ENCODE measurements around the gene GALK1.

GALK1 gene

GRCh38 chr17:75722542-75723095, 42.4 kb downstream of the GALK1 start:
- no peak for TF ChIP-seq JUND (IDR thresholded peaks at IDR 0.05; ENCODE audit: low read depth)
- in situ Hi-C loops (cut with HindIII; ENCODE audit: low pct_unique_long_range_greater_than_20kb, low sequenced_read_pairs), result no loop called here
- DNase-seq (ENCODE audit: low read depth in 1 of 2, low spot score in 1 of 2), result no peak

DNA sequence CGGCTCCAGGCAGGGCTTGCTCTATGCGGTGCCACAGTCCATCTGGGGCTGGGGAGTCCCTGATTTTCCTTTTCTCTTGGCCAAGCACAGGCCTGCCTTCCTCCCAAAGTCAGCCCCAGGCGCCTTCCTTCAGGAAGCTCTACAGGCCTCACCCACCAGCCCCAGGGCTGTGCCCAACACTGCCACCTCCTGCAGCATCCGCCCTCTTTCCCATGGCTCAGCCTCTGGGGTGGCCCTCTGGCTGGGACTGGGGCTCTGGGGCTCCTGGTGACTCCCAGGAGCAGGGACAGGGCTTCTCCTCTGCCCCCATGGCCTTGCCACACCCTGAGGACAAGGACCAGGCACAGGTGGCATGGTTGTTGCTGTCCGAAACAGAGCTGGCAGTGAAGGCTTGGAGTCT, 42.9 kb downstream of the GALK1 start:
- DNase-seq (ENCODE audit: low read depth in 1 of 2, low spot score in 1 of 2), result peak; percentile 46 to 52
- in situ Hi-C loops (cut with HindIII; ENCODE audit: low pct_unique_long_range_greater_than_20kb, low sequenced_read_pairs), result no loop called here
- no peak for TF ChIP-seq JUND (IDR thresholded peaks at IDR 0.05; ENCODE audit: low read depth)

- TF ChIP-seq JUND (IDR thresholded peaks at IDR 0.05; ENCODE audit: low read depth), result no peak
- in situ Hi-C loops (cut with HindIII; ENCODE audit: low pct_unique_long_range_greater_than_20kb, low sequenced_read_pairs), result no loop called here
- DNase-seq (ENCODE audit: low read depth in 1 of 2, low spot score in 1 of 2), result peak in 1 of 2 experiments; percentile 41
Measured at GRCh38 chr17:75721463-75722011, 43.5 kb downstream of the GALK1 start.

DNA sequence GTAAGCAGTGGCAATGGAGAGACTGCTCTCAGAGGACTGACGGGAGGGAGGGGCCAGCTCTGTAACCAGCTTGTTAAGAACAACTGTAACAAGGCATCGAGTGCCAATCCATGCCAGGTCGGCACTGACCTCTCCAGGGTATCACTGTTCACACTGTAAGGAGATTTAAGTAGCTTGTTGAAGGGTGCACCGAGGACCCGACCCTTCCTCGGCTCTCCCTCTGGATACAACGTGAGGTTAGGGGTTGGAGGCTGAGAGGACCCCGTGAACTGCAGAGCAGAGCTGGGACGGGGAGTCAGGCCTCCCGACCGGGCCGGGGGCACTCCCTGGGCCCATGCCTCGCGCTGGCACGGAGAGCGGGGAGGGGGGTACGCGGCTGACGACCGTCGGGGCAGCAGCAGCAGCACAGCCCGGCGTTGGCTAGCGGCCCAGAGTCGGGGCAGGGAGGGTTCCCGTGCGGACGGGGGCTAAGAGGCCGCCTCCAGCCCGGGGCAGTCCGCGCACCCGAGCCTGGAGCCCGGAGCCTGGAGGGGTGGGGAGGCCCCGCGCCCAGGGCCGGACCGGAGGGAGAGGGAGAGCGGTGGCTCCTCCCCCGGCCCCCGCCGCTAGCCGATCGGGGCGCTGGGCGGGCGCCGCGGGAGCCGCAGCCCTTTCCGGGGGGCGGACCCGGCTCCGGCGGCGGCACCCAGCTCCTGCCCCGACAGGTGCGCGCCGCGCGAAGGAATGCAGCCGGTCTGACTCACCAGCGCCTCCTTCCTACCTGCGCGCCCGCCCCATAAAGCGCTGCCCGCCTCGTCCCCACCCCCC, 44.1 kb downstream of the GALK1 start, which contains the start of gene ITGB4:
Gene ITGB4, plus strand, starts transcription at position 804 of the 807 bp plus-strand sequence. CDS start 3,245 bp downstream, outside the sequence.
- in situ Hi-C loops (cut with HindIII; ENCODE audit: low pct_unique_long_range_greater_than_20kb, low sequenced_read_pairs), result no loop called here
- peak; percentile 95 to 97 for DNase-seq (ENCODE audit: low read depth in 1 of 2, low spot score in 1 of 2)
- no peak for TF ChIP-seq JUND (IDR thresholded peaks at IDR 0.05; ENCODE audit: low read depth)

DNA sequence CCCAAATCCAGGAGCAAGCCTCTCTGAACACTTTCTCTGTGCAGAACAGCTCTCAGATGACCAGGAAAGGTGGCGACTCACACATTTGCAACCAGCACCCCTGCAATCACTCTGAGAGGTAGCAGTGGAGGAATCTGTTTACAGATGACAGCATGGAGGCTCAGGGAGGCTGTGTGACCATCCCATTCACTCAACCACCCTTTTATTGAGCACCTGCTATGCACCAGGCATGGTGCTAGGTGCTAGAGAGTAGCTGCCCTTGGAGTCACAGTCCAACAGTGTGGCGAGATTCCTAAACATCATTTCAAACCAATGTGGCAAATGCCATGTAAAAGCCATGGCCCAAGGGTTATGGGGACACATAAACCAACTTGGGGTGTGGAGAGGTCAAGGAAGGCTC, 45.3 kb downstream of the GALK1 start:
- TF ChIP-seq JUND (IDR thresholded peaks at IDR 0.05; ENCODE audit: low read depth), result no peak
- no peak for DNase-seq (ENCODE audit: low read depth in 1 of 2, low spot score in 1 of 2)
- in situ Hi-C loops (cut with HindIII; ENCODE audit: low pct_unique_long_range_greater_than_20kb, low sequenced_read_pairs), result no loop called here

DNA sequence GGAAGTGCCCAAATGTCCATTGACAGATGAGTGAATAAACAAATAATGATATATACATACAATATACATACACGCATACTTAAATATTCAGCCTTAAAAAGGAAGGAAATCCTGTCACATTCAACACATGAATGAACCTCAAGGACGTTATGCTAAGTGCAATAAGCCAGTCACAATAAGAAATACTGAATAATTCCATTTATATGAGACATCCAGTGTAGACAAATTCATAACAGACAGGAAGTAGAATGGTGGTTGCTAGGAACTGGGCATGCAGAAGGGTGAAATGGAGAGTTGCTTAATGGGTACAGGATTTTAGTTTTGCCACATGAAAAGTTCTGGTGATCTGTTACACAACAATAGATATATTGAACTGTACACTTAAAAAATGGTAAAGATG, 52.5 kb downstream of the GALK1 start:
- no peak for DNase-seq (ENCODE audit: low read depth in 1 of 2, low spot score in 1 of 2)
- in situ Hi-C loops (cut with HindIII; ENCODE audit: low pct_unique_long_range_greater_than_20kb, low sequenced_read_pairs), result no loop called here
- no peak for TF ChIP-seq JUND (IDR thresholded peaks at IDR 0.05; ENCODE audit: low read depth)
